Cardiac fibroblast (primary cell): Measurements from ENCODE around the gene CFAP251.
A peak's percentile ranks its signal among the peaks of the same experiment; 100 is the strongest.

ENCODE experiments used
- DNase-seq, 2 donors: peaks; one replicate each; pipeline versions ENCODE4 v3.0.0 to v3.0.0-alpha.2; 2010; ENCODE audit warnings: low read depth in 2 of 2
- H3K4me3 ChIP-seq, 2 donors: replicated peaks in 1 of 2; 1 replicate in 1 of 2; 2 replicates in 1 of 2; pipeline ENCODE4 v1.5.1; 2011; ENCODE audit warnings: low read depth in 2 of 2, low read length in 2 of 2, mild to moderate bottlenecking in 2 of 2, moderate library complexity in 1 of 2
- TF ChIP-seq, protein P1 (sequence below): IDR thresholded peaks from one replicate; pipeline ENCODE4 v1.5.1; 2011; ENCODE audit warnings: low read depth, mild to moderate bottlenecking, low read length, inconsistent platforms

The CFAP251 gene

DNA sequence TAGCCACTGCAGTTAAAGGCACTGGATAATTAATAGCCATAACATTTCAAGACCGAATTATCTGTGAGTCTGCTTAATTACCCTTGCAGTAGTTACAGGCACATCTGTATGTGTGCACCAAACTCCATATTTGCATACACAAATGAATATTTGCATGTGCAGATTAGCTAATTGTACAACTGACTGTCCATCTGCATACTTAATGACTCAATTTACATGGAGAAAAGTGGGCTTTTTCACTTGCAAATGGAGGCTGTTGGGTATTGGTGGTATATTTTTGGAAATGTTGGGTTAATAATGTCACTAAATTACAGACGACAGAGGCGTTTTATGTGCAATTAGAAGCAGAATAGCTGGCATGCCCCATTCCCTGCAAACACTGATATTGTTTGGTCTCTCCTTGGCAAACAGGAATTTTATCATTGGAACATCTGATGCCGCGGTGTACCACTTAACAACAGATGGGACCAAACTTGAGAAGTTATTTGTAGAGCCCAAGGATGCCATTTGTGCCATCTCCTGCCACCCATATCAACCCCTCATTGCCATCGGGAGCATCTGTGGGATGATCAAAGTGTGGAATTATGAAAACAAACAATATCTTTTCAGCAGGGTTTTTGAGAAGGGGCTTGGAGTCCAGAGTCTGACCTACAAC lies 39.6 kb downstream of the CFAP251 start:
- TF ChIP-seq, protein P1, sequence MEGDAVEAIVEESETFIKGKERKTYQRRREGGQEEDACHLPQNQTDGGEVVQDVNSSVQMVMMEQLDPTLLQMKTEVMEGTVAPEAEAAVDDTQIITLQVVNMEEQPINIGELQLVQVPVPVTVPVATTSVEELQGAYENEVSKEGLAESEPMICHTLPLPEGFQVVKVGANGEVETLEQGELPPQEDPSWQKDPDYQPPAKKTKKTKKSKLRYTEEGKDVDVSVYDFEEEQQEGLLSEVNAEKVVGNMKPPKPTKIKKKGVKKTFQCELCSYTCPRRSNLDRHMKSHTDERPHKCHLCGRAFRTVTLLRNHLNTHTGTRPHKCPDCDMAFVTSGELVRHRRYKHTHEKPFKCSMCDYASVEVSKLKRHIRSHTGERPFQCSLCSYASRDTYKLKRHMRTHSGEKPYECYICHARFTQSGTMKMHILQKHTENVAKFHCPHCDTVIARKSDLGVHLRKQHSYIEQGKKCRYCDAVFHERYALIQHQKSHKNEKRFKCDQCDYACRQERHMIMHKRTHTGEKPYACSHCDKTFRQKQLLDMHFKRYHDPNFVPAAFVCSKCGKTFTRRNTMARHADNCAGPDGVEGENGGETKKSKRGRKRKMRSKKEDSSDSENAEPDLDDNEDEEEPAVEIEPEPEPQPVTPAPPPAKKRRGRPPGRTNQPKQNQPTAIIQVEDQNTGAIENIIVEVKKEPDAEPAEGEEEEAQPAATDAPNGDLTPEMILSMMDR, result no peak
- DNase-seq, result no peak
- H3K4me3 ChIP-seq, result no peak overlapping the region

DNA sequence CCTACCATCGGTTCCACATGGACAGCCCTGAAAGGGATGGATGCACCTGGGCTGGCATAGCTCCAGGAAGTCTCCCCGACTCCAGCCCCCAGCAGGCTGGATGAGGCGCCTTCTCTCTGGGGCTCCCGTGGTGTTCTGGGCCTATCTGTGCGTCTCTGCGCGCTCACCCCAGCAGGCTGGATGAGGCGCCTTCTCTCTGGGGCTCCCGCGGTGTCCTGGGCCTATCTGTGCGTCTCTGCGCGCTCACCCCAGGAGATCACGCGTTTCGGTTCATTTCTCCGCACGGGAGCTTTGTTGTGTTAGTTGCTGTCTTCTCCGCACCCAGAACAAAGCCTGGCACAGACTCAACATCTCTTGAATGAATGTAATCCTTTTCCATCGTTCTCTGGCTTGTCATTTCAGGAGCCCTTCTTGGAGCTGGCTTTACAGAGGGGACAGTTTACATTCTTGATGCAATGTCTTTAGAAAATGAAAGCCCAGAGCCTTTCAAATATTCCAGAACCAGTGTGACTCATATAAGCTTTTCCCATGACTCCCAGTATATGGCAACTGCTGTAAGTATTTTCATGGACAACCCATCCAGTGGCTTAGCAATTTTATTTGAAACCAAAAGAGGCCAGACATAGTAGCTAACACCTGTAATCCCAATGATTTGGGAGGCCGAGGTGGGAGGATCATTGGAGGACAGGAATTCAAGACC lies 40.3 kb downstream of the CFAP251 start:
- DNase-seq, result peak in 1 of 2 donors; percentile 15
- TF ChIP-seq, protein P1, result no peak
- H3K4me3 ChIP-seq, result no peak overlapping the region

DNA sequence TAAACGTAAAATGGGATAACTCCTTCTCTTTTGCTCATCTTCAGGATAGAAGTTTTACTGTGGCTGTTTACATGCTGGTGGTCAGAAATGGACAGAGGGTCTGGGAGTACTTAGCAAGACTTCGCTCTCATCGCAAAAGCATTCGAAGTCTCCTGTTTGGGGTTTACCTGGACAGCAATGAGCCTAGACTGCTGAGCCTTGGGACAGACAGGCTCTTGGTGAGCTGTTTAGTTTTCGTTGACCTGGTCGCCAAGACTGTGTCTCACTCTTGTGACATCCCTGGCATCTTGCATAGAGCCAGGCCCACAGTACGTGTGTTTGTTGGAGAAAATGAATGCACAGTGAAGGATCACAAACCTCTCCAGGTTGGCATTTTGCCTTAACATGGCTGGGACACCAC lies 42.1 kb downstream of the CFAP251 start:
- TF ChIP-seq, protein P1, result no peak

DNA sequence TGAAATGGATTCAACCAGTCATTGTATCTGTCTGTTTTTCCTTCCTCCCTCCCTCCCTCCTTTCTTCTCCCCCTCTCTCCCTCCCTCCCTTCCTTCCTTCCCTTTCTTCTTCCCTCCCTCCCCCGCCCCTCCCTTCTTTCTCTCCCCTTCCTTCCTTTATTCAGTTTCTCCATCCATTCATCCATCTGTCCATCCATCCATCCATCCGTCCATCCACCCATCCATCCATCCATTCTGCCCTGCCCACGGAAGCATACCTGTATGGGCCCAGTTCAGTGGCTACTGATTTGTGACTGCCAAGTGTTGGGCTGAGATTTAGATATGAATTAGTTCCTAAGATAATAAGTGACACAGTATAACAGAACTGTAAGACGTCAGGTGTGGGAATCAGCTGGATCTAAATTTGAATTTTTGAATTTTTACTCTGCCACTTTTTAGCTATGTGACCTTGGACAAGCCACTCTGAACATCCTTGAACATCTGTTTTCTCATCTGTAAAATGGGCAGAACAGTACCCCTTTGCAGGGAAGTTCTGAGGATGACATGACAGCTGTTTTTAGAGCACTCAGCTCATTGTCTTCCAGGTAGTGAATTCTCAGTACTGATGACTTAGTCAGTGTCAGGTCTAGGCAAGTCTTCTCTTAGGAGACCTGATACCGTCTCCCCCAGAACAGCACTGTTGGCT lies 42.9 kb downstream of the CFAP251 start:
- TF ChIP-seq, protein P1, result no peak
- no peak overlapping the region for H3K4me3 ChIP-seq
- DNase-seq, result no peak

More for the DNA sequence above, 42.1 kb downstream of the CFAP251 start:
- H3K4me3 ChIP-seq, result no peak overlapping the region
- no peak for DNase-seq

DNA sequence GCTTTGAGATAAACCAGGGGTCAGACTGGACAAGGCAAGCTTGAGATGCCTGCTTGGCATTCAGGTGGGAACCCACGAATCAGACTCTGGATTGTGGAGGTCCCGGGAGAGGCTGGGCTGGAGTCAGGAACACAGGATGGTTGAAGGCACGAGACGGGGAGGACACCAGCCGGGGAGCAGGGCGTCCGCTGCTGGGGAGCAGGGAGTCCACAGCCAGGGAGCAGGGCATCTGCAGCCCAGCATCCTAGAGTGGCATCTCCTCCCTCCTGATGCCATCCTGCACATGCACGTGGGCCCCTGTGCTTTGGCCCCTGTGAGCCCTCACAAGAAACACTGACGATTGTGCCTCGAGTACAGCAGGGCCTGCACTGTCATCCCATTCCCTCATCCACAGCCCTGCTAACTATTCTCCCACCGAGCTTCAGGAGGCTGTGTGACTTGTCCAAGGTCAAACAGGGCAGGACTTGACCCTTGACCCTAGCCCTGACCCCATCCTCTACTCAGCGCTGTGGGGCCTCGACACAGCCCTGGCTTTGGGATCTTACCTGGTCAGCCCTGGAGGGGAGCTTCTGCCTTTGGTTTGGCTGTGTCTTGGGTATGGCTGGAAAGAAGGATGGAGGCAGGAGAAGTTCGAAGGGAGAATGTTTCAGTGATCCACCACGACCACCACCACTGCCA lies 45.1 kb downstream of the CFAP251 start:
- no peak overlapping the region for H3K4me3 ChIP-seq
- DNase-seq, result no peak
- TF ChIP-seq, protein P1, result no peak

DNA sequence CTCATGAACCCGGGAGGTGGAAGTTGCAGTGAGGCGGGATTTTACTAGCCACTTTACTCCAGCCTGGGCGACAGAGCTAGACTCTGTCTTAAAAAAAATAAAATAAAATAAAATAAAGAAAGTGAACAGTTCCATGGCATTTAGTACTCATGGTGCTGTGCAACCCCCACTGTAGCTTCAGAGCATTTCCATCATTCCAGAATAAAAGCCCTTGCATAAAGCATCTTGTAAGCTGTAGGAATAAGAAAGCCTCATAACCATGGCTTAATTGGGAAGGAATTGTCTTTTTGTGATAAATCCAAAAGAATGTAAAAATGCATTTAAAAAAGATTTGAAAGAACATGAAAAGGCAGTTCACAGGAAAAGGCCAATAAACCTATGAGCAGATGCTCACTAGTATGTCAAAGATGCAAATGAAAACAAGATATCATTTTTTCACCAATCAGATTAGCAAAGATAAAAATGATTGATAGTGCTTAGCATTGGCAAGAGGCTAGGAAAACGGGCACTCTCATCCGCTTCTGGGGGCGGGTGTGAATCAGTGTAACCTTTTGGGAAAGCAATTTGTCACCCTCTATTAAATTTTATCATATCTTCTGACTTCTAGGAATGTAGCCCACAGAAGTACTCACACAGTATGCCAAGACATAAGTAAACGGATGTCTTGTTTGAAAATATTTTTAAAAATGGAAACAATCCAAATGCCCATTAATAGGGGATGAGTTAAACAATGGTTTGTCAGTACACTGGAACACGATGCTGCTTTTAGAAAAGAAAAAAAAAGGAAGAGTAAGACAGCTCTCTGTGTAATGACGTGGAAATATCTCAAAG lies 46.6 kb downstream of the CFAP251 start:
- TF ChIP-seq, protein P1, result no peak
- no peak overlapping the region for H3K4me3 ChIP-seq
- peak; percentile 66 to 77 for DNase-seq
